Mononuclear cell (primary cell): ENCODE measurements around the gene CACNA1C. TPM values are rescaled to one million over a fixed set of nuclear protein-coding genes. Genes with fewer than 3 reads are reported as not detected.

Experiments used
- H3K27me3 ChIP-seq: 2 replicates; pipeline ENCODE4 v1.6.0; 2011; ENCODE audit warnings: low read length, control low read depth; ENCODE audit not compliant: insufficient read depth
- H3K4me1 ChIP-seq: 2 replicates; pipeline ENCODE4 v1.5.1; 2011; ENCODE audit warnings: mild to moderate bottlenecking, low read length, control low read depth; ENCODE audit not compliant: insufficient read depth
- H3K4me3 ChIP-seq: 2 replicates; pipeline ENCODE4 v1.5.1; 2011; ENCODE audit warnings: mild to moderate bottlenecking, low read length, moderate library complexity
- H3K9me3 ChIP-seq: 2 replicates; pipeline ENCODE4 v1.5.1; 2011; ENCODE audit warnings: low read depth, mild to moderate bottlenecking, control low read depth, low read length
- total RNA-seq: library from RNA; depleted of rRNA; stranded (reverse); fragments of >200 nt; gene quantifications from one replicate; pipeline ENCODE4 v1.2.3, GENCODE V29; 2012

Gene CACNA1C
- total RNA-seq, 1 donor = 0.10 TPM

DNA sequence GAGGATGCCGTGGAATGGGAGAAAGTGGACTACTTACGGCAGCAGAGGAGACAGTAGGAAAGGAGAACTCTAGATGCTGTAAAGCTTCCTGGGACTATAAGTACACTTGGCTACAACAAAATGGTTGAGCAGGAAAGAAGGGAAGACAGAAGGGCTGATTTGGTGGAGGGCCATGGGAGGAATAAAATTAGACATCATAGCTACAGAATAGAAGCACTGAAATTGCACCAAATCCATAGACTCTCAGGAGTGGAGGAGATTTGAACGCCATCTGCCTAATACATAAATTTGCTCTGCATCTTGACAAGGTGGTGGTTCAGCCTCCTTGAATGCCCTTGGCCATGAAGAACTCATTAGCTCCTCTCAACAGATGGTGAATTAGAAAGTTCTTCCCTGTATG lies 32.3 kb upstream of the CACNA1C start:
- no peaks in the 10 kb centered on the region for H3K4me1 ChIP-seq
- peaks cover 3% of the 10 kb centered on the region for H3K27me3 ChIP-seq
- H3K9me3 ChIP-seq = no peaks in the 10 kb centered on the region
- no peak overlapping the region for H3K4me3 ChIP-seq

DNA sequence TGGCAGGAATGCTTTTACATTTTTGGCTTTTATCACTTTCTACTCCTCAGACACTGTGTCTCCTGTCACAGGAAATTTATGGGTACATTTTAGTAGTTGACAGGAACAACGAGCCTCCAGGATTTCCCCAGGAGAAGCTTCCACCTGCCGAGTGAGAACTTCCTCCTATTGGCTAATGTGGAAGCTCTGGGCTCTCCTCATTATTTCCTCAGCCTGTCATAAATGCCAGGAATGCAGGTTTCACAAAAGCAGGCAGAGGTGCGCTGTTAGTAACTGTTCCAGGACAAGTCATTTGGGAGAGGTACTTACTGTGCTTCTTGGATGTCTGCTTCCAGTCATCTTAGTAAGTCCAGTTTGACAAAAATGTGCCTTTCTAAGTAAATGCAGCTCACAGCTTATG lies 29.4 kb upstream of the CACNA1C start:
- H3K4me3 ChIP-seq = no peak overlapping the region
- no peaks in the 10 kb centered on the region for H3K9me3 ChIP-seq
- peaks cover 3% of the 10 kb centered on the region for H3K27me3 ChIP-seq
- no peaks in the 10 kb centered on the region for H3K4me1 ChIP-seq

DNA sequence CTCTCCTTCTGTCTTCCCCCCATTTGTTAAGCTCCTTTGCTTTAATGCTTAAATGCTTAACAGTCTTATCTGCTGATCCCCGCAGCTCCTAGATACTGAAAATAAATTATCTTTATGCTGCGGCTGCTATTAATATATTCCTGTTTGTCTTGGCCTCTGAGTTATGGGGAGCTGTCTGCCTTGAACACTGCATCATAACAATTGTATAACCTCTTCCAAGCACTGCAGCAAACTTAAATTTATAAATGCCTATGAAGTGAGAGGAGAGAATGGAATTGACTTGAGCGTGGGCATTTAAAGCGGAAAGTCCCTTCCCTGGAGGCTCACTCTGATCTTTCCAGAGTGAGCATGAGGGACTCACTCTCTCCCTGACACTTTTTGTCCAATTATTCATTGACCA lies 25.4 kb upstream of the CACNA1C start:
- Histone ChIP-seq H3K27me3 (peaks cover 6% of the 10 kb centered on the region), H3K4me1 (no peaks in the 10 kb centered on the region), H3K9me3 (no peaks in the 10 kb centered on the region), H3K4me3 (no peak overlapping the region)

GRCh38 chr12:2029851-2030250 lies 22.9 kb upstream of the CACNA1C start:
- Histone ChIP-seq H3K4me3 (no peak overlapping the region), H3K4me1 (peaks cover 3% of the 10 kb centered on the region), H3K27me3 (peaks cover 14% of the 10 kb centered on the region), H3K9me3 (no peaks in the 10 kb centered on the region)

- H3K9me3 ChIP-seq = no peaks in the 10 kb centered on the region
- H3K27me3 ChIP-seq = peaks cover 23% of the 10 kb centered on the region
- peaks cover 11% of the 10 kb centered on the region for H3K4me1 ChIP-seq
- H3K4me3 ChIP-seq = no peak overlapping the region
Observed at GRCh38 chr12:2032506-2032905, 20.3 kb upstream of the CACNA1C start.

- Histone ChIP-seq H3K4me1 (peaks cover 11% of the 10 kb centered on the region), H3K4me3 (peak overlapping the region; percentile 4), H3K9me3 (no peaks in the 10 kb centered on the region), H3K27me3 (peaks cover 30% of the 10 kb centered on the region)
Observed at GRCh38 chr12:2034633-2035430, 18.0 kb upstream of the CACNA1C start.

DNA sequence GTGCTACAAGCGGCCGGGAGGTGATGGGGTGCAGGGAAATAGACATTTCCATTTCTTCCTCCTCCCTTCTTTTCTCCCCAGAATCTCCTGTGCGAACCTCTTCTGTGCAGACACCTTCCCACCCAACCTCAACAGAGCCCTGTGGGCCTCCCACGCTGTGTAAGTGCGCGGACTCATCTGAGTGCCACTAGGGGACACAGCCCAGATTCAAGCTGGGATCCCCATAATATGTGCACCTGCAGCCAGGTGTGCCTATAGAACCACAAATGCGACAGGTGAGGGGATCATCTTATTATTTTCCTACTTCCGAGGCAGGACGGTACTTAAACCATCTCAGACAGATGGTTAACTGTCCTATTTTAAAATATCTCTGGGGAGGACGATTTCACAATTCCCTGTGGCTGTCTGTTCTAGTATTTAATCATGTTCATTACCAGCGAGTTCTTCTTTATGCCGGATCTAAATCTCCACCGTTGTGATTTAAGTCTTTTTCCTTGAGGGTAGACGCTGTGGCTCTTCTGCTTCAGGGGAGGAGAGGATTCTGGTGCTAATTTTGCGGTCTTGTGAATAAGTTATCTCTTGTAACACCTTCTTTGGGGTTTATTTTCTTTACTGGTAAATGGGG lies 17.2 kb upstream of the CACNA1C start:
- H3K4me1 ChIP-seq = peaks cover 11% of the 10 kb centered on the region
- H3K27me3 ChIP-seq = peaks cover 35% of the 10 kb centered on the region
- H3K9me3 ChIP-seq = no peaks in the 10 kb centered on the region
- H3K4me3 ChIP-seq = no peak overlapping the region

GRCh38 chr12:2039034-2039433 lies 13.8 kb upstream of the CACNA1C start:
- Histone ChIP-seq H3K27me3 (peaks cover 37% of the 10 kb centered on the region), H3K9me3 (no peaks in the 10 kb centered on the region), H3K4me3 (no peak overlapping the region), H3K4me1 (peaks cover 11% of the 10 kb centered on the region)

DNA sequence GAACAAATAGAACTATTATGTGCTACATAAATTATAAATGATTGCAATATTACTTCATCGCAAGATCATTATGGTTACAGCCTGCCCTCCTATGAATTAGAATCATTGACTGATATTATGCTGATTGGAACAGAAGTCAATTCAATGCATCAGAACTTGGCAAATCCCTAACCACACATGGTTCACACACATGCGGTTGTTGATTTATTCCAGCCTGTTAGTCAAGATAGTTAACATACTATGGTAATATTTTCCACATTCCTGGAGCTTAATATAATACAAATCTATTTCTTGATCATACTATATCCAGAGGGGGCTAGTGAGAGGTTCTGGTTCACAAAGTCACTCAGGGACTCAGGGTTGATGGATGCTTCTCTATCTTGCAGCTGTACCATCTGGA lies 9.7 kb upstream of the CACNA1C start:
- H3K27me3 ChIP-seq = peaks cover 19% of the 10 kb centered on the region
- no peaks in the 10 kb centered on the region for H3K9me3 ChIP-seq
- H3K4me1 ChIP-seq = no peaks in the 10 kb centered on the region
- no peak overlapping the region for H3K4me3 ChIP-seq

- Histone ChIP-seq H3K27me3 (peaks cover 19% of the 10 kb centered on the region), H3K9me3 (no peaks in the 10 kb centered on the region), H3K4me3 (no peak overlapping the region), H3K4me1 (no peaks in the 10 kb centered on the region)
Observed at GRCh38 chr12:2044165-2044564, 8.6 kb upstream of the CACNA1C start.

GRCh38 chr12:2046957-2047356 lies 5.8 kb upstream of the CACNA1C start:
- Histone ChIP-seq H3K27me3 (peaks cover 34% of the 10 kb centered on the region), H3K4me1 (no peaks in the 10 kb centered on the region), H3K4me3 (no peak overlapping the region), H3K9me3 (no peaks in the 10 kb centered on the region)

GRCh38 chr12:2047752-2048151 lies 5.0 kb upstream of the CACNA1C start:
- H3K4me1 ChIP-seq = no peaks in the 10 kb centered on the region
- no peak overlapping the region for H3K4me3 ChIP-seq
- peaks cover 32% of the 10 kb centered on the region for H3K27me3 ChIP-seq
- no peaks in the 10 kb centered on the region for H3K9me3 ChIP-seq

- H3K4me1 ChIP-seq = peaks cover 5% of the 10 kb centered on the region
- H3K27me3 ChIP-seq = peaks cover 43% of the 10 kb centered on the region
- no peaks in the 10 kb centered on the region for H3K9me3 ChIP-seq
- H3K4me3 ChIP-seq = no peak overlapping the region
Observed at GRCh38 chr12:2049604-2050540, 2.9 kb upstream of the CACNA1C start.

DNA sequence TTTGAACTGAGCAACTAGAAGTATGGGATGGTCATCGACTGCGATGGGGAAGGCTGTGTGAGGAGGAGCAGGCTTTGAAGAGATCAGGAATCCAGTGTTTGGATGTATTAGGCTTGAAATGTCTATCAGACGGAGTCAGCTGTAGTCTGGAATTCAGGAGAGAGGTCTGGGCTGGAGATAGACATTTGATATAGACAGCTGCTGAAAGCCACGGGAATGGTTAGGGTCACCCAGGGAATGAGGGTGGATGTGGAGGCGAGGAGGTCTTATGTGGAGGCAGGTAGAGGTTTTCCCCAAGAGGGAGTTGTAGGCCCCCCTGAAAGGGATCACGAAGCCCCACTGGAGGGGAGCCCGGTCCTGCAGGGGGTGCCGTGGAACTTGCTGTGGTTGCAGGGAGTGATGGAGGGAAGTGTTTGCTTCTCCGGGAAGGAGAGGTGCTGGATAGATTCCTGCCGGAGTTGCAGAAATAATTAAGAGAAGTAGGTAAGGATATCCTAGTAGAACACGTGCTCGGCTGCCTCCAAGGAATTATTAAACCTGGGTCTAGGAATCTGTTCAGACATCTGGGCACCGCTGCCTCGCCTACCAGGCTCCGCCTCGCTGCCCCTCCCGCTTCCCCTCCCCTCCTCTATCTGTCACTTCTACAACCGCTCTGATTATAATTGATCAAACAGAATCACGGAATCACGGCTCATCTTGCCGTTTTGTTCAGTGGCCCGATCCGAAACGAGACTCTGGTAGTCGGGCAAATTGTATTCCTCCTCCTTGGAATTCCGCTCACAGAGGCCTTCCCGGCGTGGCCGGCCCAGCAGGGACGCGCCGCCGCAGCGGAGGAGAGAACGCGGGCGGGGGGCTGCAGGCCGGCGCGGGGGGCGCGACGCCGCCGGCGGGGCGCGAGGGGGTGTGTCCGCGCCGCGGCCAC lies 826 bp upstream of the CACNA1C start:
- H3K27me3 ChIP-seq = peaks cover 56% of the 10 kb centered on the region
- no peak overlapping the region for H3K4me3 ChIP-seq
- no peaks in the 10 kb centered on the region for H3K9me3 ChIP-seq
- H3K4me1 ChIP-seq = peaks cover 5% of the 10 kb centered on the region
